Glomerular endothelial cell (primary cell): ENCODE data around the gene NFS1. TPM values are rescaled to one million over a fixed set of nuclear protein-coding genes. Genes with fewer than 3 reads are reported as not detected.
"Not testable (repeated sequence)": the region's sequence is repeated elsewhere in the genome, so short reads cannot be mapped to it uniquely, and the experiment has no call there.

ENCODE experiments used
- DNase-seq: peaks from one replicate; pipeline ENCODE4 v3.0.0-alpha.2; 2011; ENCODE audit warnings: low read depth, low spot score; ENCODE audit errors: extremely low read depth
- total RNA-seq: library from RNA; depleted of rRNA; stranded (reverse); fragments of >200 nt; gene quantifications from 2 replicates; pipeline ENCODE4 v1.2.3, GENCODE V29; 2015

Gene NFS1
- total RNA-seq, 1 donor from 2014 or later: 28.3 TPM

DNA sequence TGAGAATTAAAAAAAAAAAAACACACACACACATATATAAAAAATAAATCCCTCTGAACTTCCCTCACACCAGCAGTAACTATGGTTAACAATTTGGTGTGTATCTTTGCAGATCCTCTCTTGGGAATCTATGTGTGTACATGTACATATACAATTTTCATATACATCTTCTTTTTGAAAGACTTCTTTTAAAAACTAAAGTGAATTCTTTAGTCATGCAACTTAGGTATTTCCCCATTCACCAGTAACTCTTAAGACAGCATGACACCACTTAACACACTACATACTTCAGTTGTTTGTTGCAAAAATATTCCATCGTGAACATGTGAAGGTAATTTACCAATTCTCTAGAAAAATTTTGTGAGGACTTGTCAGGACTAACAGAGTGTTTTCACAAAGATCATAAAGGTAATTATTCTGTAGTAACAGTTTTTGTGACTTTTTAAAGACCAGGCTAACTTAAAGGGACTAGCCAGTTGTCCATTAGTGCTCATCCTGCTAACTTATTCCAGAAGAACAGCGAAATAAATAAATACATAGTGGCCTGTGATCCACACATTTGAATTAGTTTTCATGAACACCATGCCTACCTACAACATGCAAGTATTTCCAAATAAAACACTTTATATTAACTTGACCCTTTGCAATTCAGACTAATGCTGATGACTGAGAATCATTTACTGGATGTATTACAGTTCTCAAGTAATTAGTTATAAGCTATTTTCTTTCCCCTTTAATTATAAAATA lies 30.9 kb upstream of the NFS1 start:
- no peak for DNase-seq

DNA sequence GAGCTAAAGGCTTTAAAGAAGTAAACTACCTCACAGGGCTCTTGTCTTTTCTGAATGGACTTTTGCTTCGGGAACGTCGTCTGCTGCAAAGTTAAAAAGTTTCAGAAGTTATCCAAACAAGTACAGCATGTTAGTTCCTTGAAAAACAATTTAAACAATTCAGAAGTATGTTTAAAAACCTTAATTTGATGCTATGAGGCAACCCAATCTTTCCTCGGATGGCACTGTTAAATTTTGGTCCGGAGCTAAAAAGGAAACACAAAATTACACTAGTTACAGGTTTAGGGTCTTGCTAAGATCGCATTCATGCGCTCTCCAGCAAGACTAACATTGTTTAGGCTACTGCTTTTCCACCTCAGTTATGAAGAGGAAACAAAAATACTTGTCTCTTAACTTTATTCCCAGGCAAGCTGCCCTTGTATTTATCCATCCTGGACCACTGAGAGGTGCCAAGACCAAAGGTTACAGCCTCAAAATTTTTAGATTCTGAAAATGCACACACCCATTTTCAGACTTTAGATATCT lies 30.2 kb upstream of the NFS1 start:
- no peak for DNase-seq

DNA sequence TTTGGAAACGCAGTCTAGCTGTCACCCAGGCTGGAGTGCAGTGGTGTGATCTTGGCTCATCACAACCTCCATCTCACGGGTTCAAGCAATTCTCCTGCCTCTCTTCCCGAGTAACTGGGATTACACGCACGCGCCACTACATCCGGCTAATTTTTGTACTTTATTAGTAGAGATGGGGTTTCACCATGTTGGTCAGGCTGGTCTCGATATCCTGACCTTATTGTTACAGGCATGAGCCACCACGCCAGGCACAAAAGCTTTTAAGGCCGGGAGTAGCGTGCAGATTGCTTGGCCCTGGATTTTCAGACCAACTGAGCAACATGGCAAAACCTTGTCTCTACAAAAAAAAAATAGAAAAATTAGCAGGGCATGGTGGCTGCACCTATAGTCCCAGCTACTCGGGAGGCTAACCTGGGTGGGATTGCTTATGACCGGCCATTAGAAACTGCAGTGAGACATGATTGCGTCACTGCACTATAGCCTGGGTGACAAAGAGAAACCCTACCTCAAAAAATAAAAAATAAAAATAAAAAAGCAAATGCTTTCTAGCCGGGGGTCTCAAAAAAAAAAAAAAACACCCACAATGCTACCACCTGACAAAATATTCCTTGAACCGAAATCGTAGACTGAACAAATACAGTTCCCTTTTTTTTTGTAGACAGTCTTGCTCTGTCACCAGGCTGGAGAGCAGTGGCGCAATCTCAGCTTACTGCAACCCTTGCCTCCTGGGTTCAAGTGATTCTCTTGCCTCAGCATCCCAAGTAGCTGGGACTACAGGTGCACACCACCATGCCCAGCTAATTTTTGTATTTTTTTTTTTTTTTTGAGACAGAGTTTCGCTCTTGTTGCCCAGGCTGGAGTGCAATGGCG lies 27.9 kb upstream of the NFS1 start:
- DNase-seq: no peak

DNA sequence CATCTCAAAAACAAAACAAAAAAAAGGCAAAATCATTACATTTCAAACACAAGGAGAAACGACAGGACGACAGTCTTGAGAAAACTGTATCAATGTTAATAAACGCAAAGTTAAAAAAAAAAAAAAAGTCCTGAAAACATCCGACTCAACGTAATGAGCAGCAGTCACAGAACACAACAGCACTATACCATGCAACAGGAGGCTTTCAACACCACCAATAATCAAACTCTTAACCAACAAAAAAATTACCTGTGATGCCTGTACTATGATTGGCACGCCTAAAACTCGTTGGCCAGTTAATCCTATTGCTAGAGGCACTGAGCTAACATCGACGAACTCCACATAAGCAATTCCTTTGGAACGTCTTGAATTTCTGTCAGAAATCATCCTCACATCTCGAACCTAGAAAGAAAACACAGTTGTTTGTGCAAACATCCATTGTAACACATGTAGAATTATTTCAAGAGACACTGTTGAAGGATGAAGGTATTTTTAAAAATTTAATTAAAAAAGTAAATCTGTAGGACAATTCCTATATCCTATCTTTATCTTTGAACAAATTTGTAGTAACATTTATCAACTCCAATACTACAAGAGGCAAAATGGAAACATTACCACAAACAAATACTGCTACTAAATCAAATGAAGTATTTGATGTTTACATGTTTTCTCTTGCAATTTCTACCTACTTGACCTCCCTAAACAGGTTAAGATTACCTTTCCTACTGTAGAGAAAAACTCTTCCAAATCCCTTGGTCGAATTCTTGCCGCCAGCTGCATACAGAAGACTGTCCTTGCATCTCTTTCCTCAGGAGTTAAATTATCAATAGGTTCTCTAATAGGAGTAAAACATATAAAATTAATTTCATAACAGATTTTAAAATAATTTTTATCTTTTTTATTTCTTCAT lies 25.4 kb upstream of the NFS1 start:
- no peak for DNase-seq

DNA sequence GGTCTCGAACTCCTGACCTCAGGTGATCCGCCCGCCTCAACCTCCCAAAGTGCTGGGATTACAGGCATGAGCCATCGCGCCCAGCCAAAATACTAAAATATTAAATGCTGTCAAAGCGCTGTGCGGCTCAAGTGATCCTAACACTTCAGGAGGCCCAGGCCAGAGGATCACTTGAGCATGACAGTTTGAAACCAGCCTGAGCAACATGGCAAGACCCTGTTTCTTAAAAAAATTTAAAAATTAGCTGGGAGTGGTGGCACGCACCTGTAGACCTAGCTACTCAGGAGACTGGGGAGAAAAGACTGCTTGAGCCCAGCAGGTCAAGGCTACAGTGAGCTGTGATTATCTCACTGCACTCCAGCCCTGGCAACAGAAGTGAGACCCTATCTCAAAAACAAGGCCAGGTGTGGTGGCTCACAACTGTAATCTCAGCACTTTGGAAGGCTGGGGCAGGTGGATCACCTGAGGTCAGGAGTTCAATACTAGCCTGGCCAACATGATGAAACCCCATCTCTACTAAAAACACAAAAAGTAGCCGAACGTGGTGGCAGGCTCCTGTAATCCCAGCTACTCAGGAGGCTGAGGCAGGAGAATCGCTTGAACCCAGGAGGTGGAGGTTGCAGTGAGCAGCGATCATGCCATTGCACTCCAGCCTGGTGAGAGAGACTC lies 24.6 kb upstream of the NFS1 start:
- not testable (repeated sequence) for DNase-seq

DNA sequence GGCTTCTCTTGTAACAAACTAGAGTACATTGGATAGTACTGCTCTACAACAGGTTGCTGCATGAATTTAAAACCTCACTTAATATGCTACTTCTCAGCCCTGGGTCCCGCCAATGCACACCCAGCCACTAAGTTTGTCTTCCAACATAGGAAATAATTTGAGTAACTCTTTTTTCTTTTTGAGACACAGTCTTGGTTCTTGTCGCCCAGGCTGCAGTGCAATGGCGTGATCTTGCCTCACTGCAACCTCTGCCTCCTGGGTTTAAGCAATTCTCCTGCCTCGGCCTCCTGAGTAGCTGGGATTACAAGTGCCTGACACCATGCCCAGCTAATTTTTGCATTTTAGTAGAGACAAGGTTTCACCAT lies 24.1 kb upstream of the NFS1 start:
- not testable (repeated sequence) for DNase-seq

DNA sequence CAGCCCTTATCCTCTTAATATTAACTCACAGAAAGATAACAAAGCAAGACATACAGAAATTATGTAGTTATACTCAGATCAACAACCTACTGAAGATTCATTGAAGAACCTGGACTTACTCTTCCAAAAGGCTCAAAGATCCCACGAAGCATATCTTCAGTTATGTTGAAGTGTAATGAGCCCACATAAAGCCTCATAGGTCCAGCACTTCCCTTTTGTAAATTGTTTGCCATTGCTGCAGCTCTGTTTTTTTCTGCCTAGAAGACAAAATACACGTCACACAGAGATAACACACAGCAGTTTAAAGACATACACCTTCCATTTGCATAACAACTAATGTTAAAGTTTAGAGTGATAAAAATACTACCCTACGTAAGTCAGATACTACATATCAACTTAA lies 22.5 kb upstream of the NFS1 start:
- no peak for DNase-seq

DNA sequence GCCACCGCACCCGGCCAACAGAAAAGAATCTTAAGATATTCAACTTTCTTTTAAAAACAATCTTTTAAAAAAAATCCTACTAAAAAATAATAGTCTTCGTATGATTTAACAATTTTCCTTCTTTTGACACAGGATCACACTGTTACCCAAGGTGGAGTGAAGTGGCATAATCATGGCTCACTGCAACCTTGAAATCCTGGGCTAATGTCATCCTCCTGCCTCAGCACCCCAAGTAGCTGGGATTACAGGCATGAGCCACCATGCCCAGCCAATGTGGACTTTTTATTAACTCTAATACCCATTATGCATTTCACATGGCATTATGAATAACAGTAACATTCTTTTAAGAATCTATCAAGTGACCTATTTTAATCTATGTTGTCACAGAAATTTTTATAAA lies 22.1 kb upstream of the NFS1 start:
- no peak for DNase-seq

DNA sequence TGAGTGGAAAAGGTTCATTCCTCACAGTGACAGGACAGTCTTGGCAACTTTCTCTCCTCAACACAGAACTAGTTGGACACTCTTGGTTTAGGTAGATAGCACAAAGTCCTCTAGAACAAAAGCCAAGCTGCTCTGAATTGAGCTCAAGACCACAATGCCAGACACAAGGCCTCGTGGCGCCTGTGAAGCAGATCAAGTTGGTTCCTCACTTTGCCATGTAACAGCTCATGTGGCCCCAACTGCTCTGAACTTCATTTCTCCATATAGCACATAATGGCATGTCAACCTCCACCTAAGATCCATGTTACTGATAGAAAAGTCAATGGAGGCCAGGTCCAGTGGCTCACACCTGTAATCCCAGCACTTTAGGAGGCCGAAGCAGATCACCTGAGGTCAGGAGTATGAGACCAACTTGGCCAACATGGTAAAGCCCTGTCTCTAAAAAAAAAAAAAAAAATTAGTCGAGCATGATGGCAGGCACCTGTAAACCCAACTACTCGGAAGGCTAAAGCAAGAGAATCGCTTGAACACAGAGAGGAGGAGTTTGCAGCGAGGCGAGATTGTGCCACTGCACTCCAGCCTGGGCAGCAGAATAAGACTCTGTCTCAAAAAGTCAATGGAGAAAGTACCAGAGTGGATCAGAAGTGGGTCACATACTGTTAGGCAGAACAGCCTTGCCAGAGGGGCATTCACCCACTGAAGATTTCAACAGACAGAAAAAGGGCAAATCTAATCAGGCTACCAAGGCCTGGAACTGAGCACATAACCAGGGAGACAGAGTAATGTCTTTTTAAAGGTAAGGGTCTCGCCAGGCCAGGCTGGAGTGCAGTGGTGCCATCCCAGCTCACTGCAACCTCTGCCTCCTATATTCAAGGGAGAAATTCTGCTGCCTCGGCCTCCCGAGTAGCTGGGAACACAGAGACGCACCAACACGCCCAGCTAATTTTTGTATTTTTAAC lies 21.3 kb upstream of the NFS1 start:
- DNase-seq: no peak

DNA sequence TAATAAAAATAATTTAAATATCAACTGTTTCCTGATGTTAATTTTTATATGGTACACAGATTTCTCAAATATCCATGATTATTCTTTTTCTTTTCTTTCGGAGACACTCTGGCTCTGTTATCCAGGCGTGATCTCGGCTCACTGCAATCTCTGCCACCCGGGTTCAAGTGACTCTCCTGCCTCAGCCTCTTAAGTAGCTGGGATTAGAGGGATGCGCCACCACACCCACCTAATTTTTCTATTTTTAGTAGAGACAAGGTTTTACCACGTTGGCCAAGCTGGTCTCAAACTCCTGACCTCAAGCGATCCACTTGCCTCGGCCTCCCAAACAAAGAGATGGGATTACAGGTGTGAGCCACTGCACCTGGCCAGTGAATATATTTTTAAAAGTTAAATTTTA lies 20.6 kb upstream of the NFS1 start:
- DNase-seq: no peak

DNA sequence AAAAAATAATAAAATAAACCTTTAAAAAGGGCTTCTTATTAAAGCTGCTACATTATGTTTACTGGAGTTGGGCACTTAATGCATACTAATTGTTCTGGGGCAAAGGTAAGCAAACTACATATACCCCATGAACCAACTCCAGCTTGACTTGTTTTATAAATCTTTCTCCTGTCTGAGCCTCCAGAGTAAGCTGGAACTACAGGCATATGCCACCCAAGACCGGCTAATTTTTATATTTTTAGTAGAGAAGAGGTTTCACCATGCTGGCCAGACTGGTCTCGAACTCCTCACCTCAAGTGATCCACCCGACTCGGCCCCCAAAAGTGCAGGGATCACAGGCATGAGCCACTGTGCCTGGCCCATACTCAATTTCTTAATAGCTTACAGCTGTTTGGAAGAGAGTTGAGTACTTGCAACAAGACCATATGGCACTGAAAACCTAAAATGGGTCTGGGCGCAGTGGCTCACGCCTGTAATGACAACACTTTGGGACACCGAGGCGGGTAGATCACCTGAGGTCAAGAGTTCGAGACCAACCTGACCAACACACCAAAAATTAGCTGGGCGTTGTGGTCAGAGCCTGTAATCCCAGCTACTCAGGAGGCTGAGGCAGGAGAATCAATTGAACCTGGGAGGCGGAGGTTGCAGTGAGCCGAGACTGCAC lies 20.0 kb upstream of the NFS1 start:
- no peak for DNase-seq

DNA sequence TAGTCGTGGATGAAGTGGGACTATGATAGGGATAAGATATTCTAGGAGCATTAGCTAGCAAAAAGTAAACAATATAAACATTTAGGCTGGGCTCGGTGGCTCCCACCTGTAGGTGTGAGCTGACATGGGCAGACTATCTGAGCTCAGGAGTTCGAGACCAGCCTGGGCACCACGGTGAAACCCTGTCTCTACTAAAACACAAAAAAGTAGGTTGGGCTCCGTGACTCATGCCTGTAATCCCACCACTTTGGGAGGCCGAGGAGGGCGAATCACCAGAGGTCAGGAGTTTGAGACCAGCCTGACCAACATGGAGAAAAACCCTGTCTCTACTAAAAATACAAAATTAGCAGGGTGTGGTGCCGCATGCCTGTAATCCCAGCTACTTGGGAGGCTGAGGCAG lies 19.2 kb upstream of the NFS1 start:
- not testable (repeated sequence) for DNase-seq

DNA sequence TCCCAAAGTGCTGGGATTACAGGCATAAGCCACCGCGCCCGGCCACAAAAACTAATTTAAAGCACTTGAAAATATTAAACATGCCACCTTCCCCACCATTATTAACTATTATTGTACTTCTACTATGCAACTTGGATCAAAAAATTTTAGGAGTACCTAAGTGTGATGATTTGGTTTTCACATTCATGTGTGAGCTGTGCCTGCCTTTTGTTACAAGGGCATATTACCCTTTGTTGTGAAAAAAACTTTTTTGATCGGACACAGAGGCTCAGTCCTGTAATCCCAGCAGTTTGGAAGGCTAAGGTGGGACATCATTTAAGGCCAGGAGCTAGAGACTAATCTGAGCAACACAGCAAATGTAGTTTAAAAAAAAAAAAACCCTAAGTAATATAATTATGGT lies 17.2 kb upstream of the NFS1 start:
- DNase-seq: no peak

DNA sequence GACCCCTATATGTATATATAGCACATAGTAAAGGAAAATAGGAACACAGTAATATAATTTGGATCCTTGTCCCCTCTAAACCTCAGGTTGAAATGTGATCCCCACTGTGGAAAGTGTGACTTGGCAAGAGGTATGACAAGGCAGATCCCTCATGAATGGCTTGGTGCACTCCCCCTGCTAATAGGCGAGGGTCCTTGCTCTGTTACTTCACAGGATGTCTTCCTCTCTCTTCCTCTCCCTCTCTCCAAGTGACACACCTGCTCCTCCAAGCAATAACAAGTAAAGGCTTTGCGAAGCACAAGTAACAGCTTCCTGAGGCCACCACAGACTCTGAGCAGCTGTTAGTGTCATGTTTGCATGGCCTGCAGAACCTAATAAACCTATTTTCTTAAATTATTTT lies 16.5 kb upstream of the NFS1 start:
- DNase-seq: no peak

DNA sequence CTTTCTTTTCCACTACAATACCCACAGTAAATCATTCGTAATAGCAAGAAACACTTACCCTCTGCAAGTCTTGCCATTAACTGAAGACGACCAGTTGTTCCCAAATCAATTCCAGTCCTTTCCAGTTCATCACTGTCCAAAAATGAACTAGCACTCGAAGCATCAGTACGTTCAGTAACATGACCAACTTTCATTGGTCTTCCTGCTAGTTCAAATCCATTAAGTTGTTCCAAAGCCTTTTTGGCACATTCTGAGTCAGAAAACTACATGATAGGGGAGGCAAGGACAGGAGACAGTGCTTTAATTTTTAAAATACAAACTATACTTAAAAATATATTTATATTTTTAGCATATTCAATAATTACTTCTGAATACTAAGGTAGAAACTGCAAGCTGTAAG lies 15.0 kb upstream of the NFS1 start:
- no peak for DNase-seq

DNA sequence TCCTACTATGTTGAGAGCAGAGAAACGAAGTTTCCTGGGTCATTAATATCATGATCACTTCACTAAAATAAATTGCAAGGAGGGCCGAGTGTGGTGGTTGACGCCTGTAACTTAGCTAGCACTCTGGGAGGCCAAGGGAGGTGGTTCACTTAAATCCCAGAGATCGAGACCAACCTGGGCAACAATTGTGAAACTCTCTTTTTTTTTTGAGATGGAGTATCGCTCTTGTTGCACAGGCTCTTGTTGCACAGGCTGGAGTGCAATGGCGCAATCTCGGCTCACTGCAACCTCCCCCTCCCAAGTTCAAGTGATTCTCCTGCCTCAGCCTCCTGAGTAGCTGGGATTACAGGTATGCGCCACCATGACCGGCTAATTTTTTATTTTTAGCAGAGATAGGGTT lies 14.0 kb upstream of the NFS1 start:
- not testable (repeated sequence) for DNase-seq

DNA sequence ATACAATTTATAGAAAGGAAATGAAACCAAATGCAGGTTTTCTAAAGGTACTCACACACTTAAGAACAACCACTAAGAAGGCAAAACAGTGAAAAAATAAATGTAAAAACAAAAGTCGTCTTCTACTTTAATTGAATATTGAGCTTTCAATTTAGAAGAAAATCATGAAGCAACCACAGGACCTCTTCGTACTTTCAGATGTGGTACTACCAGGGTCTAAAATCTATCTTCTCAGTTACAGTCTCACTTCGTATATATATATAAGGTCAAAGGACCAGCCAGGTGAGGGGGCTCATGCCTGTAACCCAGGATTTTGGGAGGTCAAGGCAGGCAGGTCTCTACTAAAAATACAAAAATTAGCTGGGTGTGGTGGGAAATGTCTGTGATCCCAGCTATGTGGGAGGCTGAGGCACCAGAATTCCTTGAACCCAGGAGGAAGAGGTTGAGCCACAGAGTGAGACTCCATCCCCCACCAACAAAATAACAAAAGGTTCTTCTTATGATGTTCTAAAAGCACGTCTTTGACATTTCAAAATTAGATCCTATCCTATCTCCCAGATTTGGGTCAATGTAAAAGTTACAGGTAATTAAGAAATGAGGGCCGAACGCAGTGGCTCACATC lies 12.5 kb upstream of the NFS1 start:
- no peak for DNase-seq

DNA sequence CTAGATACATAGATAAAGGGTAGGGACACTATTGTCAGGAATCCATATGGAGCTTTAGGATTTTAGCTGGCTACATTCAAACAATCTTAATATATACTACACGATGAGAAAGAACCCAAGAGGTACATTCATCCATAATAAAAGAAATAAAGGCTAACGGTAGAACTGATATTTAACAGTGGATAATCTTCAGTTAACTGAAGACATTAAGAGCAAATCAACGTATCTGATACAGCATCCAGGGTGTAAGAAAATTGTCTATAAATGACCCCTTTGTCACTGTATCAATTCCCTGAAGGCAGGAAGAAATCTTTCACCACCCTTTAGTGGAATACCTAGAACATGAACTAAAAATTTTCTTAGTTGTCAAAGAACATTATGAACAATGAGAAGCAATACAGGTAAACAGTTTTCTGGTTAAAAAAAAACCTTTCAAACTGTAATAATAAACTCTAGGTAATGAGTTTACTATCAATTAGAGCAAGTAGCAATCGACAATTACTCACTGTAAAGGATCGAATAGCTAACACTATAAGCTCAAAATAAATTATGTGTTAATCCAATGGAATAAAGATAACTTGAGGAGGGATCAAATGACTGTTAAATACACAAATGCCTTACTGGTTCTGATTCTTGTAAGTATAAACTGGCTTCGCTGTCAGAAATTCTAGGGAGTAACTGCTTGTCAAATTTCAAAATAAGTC lies 11.9 kb upstream of the NFS1 start:
- no peak for DNase-seq
